HCT116 (cell line): Measurements from ENCODE around the gene TGFBI. TPM values are rescaled to one million over a fixed set of nuclear protein-coding genes. Genes with fewer than 3 reads are reported as not detected.

Experiments
- ATAC-seq: fragments of 200-7000 bp; cut with Tn5 transposase; 2 replicates; pipeline ENCODE4 v1.9.1; 2020; ENCODE audit warnings: mild to moderate bottlenecking, moderate library complexity
- BruUV-seq: library from RNA; stranded (reverse); fragments of 400-500 nt; replicated peaks from 2 replicates; lab custom pipeline; 2021; lab: Mats Ljungman, UMichigan
- CTCF ChIA-PET: fragments of 300-600 bp; sonication (Branson Sonifier 250); formaldehyde crosslinking; loops from one replicate; lab custom pipeline; 2021; ENCODE audit warnings: antibody characterized with exemption; lab: Charles Lee
- POLR2A ChIA-PET: fragments of 300-600, 350-600 bp; sonication (Branson Sonifier 250); formaldehyde crosslinking; loops from one replicate; lab custom pipeline; 2021; ENCODE audit warnings: antibody characterized with exemption; lab: Charles Lee
- RAD21 ChIA-PET, 2 experiments: fragments of 300-600 bp; sonication (Branson Sonifier 250); formaldehyde crosslinking; loops; one replicate each; lab custom pipeline; 2023; ENCODE audit warnings: low total read pairs in 2 of 2; ENCODE audit not compliant: uncharacterized antibody in 2 of 2, unreplicated experiment in 2 of 2, low non-redundant PET in 1 of 2; lab: Charles Lee
- DNase-seq: peaks from one replicate; pipeline ENCODE4 v3.0.0-alpha.2; 2010; ENCODE audit warnings: low read depth, low spot score
- H2AFZ ChIP-seq: fragments of 200-600 bp; shearing (Covaris generic), sonication (generic); 2 replicates; pipeline ENCODE4 v1.6.1; 2017; ENCODE audit warnings: low read depth, mixed run types, mixed read lengths, antibody characterized with exemption, low read length; ENCODE audit not compliant: poor library complexity, severe bottlenecking
- H3K27ac ChIP-seq: 2 replicates; pipeline ENCODE4 v1.5.1; 2012; ENCODE audit warnings: low read depth, low read length
- H3K27me3 ChIP-seq: fragments of 200-600 bp; sonication (generic); 2 replicates; pipeline ENCODE4 v1.6.1; 2016; ENCODE audit warnings: mixed run types, low read length, mixed read lengths; ENCODE audit not compliant: insufficient read depth
- H3K36me3 ChIP-seq, 2 experiments: fragments of 200-500 bp in 1 of 2; fragments of 200-600 bp in 1 of 2; sonication (Bioruptor generic) in 1 of 2; sonication (generic) in 1 of 2; 2 replicates each; pipeline versions ENCODE4 v1.5.1 to v1.6.1; 2014 to 2016; ENCODE audit warnings: low read length in 2 of 2, inconsistent platforms in 1 of 2, mixed read lengths in 1 of 2, mixed run types in 1 of 2; ENCODE audit not compliant: insufficient read depth in 2 of 2, control insufficient read depth in 1 of 2
- H3K4me1 ChIP-seq, 2 experiments: fragments of 200-600 bp in 1 of 2; sonication (generic) in 1 of 2; 2 replicates each; pipeline versions ENCODE4 v1.5.1 to v1.6.1; 2012 to 2017; ENCODE audit warnings: low read length in 2 of 2, inconsistent platforms in 1 of 2, mild to moderate bottlenecking in 1 of 2, mixed read lengths in 1 of 2, mixed run types in 1 of 2, moderate library complexity in 1 of 2; ENCODE audit not compliant: insufficient read depth in 2 of 2, control insufficient read depth in 1 of 2
- H3K4me2 ChIP-seq: fragments of 200-600 bp; sonication (generic); 2 replicates; pipeline ENCODE4 v1.6.1; 2017; ENCODE audit warnings: mixed run types, low read length, mixed read lengths
- H3K4me3 ChIP-seq, 2 experiments: fragments of 200-600 bp in 1 of 2; sonication (generic) in 1 of 2; replicated peaks in 1 of 2; 2 replicates each; pipeline ENCODE4 v1.5.1; 2011 to 2016; ENCODE audit warnings: low read length in 2 of 2, control low read depth in 1 of 2, low read depth in 1 of 2, mild to moderate bottlenecking in 1 of 2, mixed read lengths in 1 of 2, mixed run types in 1 of 2
- H3K79me2 ChIP-seq: fragments of 200-600 bp; sonication (generic); 2 replicates; pipeline ENCODE4 v1.6.1; 2017; ENCODE audit warnings: mild to moderate bottlenecking, mixed run types, low read length, moderate library complexity, mixed read lengths; ENCODE audit not compliant: insufficient read depth
- H3K9ac ChIP-seq: fragments of 200-600 bp; sonication (generic); 2 replicates; pipeline ENCODE4 v1.6.1; 2016; ENCODE audit warnings: low read length, mixed read lengths
- H3K9me2 ChIP-seq: fragments of 200-600 bp; sonication (generic), shearing (Covaris generic); 2 replicates; pipeline ENCODE4 v1.6.1; 2017; ENCODE audit warnings: mixed run types, mild to moderate bottlenecking, moderate library complexity; ENCODE audit not compliant: insufficient read depth
- H3K9me3 ChIP-seq, 2 experiments: fragments of 200-500 bp in 1 of 2; fragments of 200-600 bp in 1 of 2; sonication (Bioruptor generic) in 1 of 2; sonication (generic) in 1 of 2; 2 replicates each; pipeline ENCODE4 v1.6.1; 2014 to 2017; ENCODE audit warnings: low read length in 2 of 2, mixed read lengths in 2 of 2, inconsistent platforms in 1 of 2, low read depth in 1 of 2, mild to moderate bottlenecking in 1 of 2, mixed run types in 1 of 2, moderate library complexity in 1 of 2; ENCODE audit not compliant: control insufficient read depth in 1 of 2, insufficient read depth in 1 of 2
- H4K20me1 ChIP-seq: fragments of 200-600 bp; sonication (generic), shearing (Covaris generic); 2 replicates; pipeline ENCODE4 v1.6.1; 2017; ENCODE audit warnings: mixed run types, mild to moderate bottlenecking, moderate library complexity; ENCODE audit not compliant: insufficient read depth
- CEBPB ChIP-seq: IDR thresholded peaks from 2 replicates; pipeline ENCODE4 v1.6.1; 2012; ENCODE audit warnings: low read depth
- CTCF ChIP-seq, 3 experiments: fragments of 200-600 bp in 1 of 3; sonication (generic) in 1 of 3; IDR thresholded peaks in 2 of 3; conservative IDR thresholded peaks in 1 of 3; 2 replicates each; pipeline ENCODE4 v1.5.1; 2012 to 2017; ENCODE audit warnings: low read depth in 2 of 3, low read length in 2 of 3, antibody characterized with exemption in 1 of 3, borderline replicate concordance in 1 of 3, control low read depth in 1 of 3, mild to moderate bottlenecking in 1 of 3, mixed read lengths in 1 of 3, mixed run types in 1 of 3, moderate library complexity in 1 of 3; ENCODE audit not compliant: insufficient read depth in 1 of 3
- EGR1 ChIP-seq: IDR thresholded peaks from 2 replicates; pipeline ENCODE4 v1.6.1; 2012; ENCODE audit warnings: low read depth
- ELF1 ChIP-seq: IDR thresholded peaks from 2 replicates; pipeline ENCODE4 v1.6.1; 2012; ENCODE audit warnings: low read depth, borderline replicate concordance
- EZH2 ChIP-seq: fragments of 200-600 bp; sonication (generic); IDR thresholded peaks from 2 replicates; pipeline ENCODE4 v1.6.1; 2017; ENCODE audit warnings: antibody characterized with exemption, mixed run types
- EZH2phosphoT487 ChIP-seq: fragments of 200-600 bp; IDR thresholded peaks from 2 replicates; pipeline ENCODE4 v1.6.1; 2018; ENCODE audit warnings: antibody characterized with exemption, borderline replicate concordance
- JUND ChIP-seq: IDR thresholded peaks from 2 replicates; pipeline ENCODE4 v1.6.1; 2012
- MAX ChIP-seq: IDR thresholded peaks from 2 replicates; pipeline ENCODE4 v1.6.1; 2012
- POLR2A ChIP-seq: IDR thresholded peaks from 2 replicates; pipeline ENCODE4 v1.7.0; 2011; ENCODE audit warnings: borderline replicate concordance; ENCODE audit not compliant: insufficient read depth, insufficient read length; ENCODE audit errors: extremely low read depth
- REST ChIP-seq: IDR thresholded peaks from 2 replicates; pipeline ENCODE4 v1.6.1; 2012; ENCODE audit warnings: low read depth
- SIN3A ChIP-seq: IDR thresholded peaks from 2 replicates; pipeline ENCODE4 v1.6.1; 2012; ENCODE audit warnings: low read depth
- SRF ChIP-seq: IDR thresholded peaks from 2 replicates; pipeline ENCODE4 v1.6.1; 2012; ENCODE audit warnings: low read depth
- YY1 ChIP-seq: IDR thresholded peaks from 2 replicates; pipeline ENCODE4 v1.6.1; 2011; ENCODE audit warnings: low read length, low read depth, moderate library complexity, mild to moderate bottlenecking; ENCODE audit not compliant: insufficient replicate concordance; ENCODE audit errors: extremely low read depth
- ZFX ChIP-seq: fragments of 450-650 bp; IDR thresholded peaks from 2 replicates; pipeline ENCODE4 v1.6.1; 2017
- ZNF274 ChIP-seq: fragments of 200-500 bp; sonication (Bioruptor generic); IDR thresholded peaks from 2 replicates; pipeline ENCODE4 v1.6.1; 2014; ENCODE audit warnings: mild to moderate bottlenecking, low read depth, low read length, inconsistent platforms
- intact Hi-C: fragments of 100-400 bp; cut with micrococcal nuclease; formaldehyde crosslinking; loops from 2 replicates; pipeline ENCODE4 v1.10.0; 2022
- total RNA-seq: library from RNA; stranded (reverse); gene quantifications from one replicate; pipeline ENCODE4 v1.2.1, GENCODE V29; 2021; ENCODE audit not compliant: unreplicated experiment

The TGFBI gene
- total RNA-seq, 1 experiment from 2014 or later = 0.64 TPM

GRCh38 chr5:136013559-136013958, 15.2 kb upstream of the TGFBI start:
- Histone ChIP-seq H3K9ac (no peak overlapping the region), H3K79me2 (no peaks in the 10 kb centered on the region), H3K36me3 (no peaks in the 10 kb centered on the region), H3K4me3 (no peak overlapping the region), H3K4me1 (peaks cover 31 to 39% of the 10 kb centered on the region in 2 experiments), H3K27me3 (peaks cover 66% of the 10 kb centered on the region), H3K27ac (no peak overlapping the region), H3K4me2 (no peak overlapping the region), H3K9me3 (no peaks in the 10 kb centered on the region), H4K20me1 (no peaks in the 10 kb centered on the region), H2AFZ (no peak overlapping the region), H3K9me2 (no peaks in the 10 kb centered on the region)
- RAD21 ChIA-PET = no interaction called here
- POLR2A ChIA-PET = no interaction called here
- CTCF ChIA-PET = no interaction called here
- intact Hi-C loops = no loop called here
- no TSS peak for BruUV-seq
- TF ChIP-seq YY1 (no peak), MAX (no peak), CEBPB (no peak), SRF (no peak), EGR1 (no peak), CTCF (IDR thresholded peaks at IDR 0.05 in 2 of 3, conservative IDR thresholded peaks at IDR 0.05 in 1 of 3; ENCODE audit: borderline replicate concordance in 1 of 3, insufficient read depth in 1 of 3, low read depth in 2 of 3, low read length in 2 of 3) (no peak), ZFX (no peak), ZNF274 (no peak), REST (no peak), JUND (no peak), SIN3A (no peak), POLR2A (no peak), EZH2 (no peak), EZH2phosphoT487 (no peak), ELF1 (no peak)
- no peak for DNase-seq
- no peak for ATAC-seq
